ENCODE measurements around the gene GTPBP1.

Gene GTPBP1

DNA sequence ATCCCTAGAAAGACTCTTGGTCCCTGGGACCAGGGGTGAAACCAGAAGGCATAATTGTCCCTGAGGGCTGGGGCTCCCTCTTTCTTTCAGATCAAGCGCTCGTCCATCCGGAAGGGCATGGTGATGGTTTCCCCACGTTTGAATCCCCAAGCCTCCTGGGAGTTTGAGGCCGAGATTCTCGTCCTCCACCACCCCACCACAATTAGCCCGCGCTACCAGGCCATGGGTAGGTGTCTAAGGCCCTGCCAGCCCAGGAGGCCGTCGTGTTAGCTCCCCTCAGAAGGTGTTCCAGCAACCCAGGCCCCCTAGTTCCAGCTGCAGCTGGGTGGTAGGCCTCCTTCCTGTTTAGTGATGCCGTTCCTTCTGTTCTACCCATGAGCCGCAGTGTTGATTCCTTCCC lies 21.4 kb downstream of the GTPBP1 start:
- DNase-seq (ENCODE audit: low spot score), result no peak

DNA sequence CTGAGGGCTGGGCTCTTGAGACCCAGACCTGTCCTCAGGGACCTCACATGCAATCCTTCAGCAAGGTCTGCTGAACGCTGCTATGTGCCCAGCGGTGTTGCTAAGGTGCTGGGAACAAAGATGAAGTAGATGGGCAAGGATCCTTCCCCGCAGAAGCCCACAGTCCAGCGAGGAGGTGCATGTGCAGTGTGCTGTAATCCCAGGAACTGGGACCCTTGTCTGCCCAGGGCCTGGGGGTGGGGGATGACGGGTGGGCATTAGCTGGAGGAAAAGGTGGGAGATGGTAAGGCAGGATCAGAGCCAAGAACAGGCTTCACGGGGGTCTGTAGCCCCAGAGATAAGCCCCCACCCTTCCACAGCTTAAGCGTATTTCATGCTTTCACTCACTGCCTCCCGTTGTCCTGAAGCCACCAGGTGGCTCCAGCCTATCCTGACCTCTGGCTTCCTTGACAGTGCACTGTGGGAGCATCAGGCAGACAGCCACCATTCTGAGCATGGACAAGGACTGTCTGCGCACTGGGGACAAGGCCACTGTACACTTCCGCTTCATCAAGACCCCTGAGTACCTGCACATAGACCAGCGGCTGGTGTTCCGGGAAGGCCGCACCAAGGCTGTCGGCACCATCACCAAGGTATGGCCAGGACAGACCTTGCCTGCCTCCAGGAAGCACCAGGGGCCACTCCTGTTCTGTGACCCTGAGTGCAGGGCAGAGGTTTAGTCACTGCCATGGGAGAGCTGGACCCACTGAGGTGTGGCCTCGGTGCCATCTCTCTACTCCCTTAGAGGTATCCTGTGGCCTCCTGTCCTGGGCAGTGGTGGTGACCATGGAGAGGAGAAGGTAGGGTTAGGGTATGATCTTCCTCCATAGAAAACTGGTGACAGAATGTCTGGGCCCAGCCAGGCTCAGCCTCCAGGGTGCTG lies 22.0 kb downstream of the GTPBP1 start:
- no peak for DNase-seq (ENCODE audit: low spot score)

DNA sequence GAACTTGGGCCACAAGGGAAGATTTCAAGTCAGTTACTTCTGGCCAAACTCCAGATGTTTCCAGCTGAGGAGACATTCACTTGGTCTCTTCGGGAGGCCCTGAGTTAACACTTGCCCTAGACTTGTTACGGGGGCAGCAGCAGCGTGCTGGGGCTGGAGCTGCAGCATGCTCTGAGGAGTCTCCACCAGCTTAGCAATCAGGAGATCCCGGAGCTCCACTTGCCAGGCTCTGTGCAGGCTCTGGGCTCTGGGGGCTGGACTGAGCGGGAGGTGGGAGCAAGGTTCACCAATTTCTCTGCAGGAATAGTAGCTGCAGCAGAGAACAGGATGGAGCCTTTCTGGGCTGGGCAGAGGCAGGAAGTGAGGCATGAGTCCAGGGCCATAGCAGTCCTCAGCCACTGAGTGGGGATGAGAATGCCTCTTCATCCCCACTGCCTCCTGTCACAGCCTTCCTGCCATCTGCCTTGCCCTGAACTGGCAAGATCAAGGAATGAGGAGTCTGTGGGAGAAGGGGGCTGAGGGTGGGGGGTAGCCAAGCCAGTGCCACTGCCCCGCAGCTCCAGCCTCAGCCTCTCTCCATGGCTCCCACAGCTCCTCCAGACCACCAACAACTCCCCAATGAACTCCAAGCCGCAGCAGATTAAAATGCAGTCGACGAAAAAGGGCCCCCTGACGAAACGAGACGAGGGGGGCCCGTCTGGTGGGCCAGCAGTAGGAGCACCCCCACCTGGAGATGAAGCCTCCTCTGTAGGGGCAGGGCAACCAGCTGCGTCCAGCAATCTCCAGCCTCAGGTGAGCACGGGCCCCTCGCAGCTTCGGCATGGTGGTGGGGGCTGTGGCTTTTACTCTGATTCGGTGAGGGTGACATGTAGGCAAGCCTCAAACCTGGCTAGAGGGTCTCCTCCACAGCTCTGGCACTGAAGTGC lies 23.4 kb downstream of the GTPBP1 start:
- DNase-seq (ENCODE audit: low spot score), result no peak

DNA sequence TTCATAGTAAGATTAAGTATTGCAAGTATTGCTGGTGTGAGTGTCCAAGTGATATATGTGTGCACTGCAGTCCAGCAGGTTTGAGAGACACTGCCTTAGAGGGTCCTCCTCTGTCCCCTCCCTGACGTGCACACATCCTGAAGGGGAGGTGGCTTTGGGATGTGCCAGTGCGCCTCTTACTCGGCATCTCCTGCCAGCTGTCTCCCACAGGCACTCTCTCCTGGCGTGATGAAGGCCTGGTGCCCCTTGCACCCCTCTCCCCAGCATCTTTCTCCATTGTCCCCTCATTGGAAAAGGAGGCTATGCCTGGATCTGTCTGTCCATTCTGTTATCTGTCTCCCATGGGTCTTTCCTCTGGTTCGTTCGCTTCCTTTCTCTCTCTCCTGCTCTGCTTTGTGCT lies 24.2 kb downstream of the GTPBP1 start:
- DNase-seq (ENCODE audit: low spot score), result no peak

DNA sequence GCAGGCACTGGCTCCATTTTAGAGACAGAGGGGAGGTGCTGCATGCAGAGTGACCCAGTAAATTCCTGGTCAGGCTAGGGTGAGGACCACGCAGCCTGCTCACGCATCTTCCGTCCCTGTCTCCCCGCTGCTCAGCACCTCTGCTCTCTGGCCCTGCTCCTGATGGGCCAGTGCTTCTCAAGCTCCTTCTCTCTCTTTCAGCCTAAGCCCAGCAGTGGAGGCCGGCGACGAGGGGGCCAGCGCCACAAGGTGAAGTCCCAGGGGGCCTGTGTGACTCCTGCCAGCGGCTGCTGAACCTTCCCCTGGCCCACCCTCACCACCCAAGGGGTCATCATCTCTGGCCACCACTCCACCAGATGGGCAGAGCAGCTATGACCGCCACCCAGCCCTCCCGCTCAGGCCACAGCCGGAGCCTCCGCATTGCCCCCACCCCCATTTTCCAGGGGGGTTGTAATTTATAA lies 24.7 kb downstream of the GTPBP1 start:
- no peak for DNase-seq (ENCODE audit: low spot score)

DNA sequence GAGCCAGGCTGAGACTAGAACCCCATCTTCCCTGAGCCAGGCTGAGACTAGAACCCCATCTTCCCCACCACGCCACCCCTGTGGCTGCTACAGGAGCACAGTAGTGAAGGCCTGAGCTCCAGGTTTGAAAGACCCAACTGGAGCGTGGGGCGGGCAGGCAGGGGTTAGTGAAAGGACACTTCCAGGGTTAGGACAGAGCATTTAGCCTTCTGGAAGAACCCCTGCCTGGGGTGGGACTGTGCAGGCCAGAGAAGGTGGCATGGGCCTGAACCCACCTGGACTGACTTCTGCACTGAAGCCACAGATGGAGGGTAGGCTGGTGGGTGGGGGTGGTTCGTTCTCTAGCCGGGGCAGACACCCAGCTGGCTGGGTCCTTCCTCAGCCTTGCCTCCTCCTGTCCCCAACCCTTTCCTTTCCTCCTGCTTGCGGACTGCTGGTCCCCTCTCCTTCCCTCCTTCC lies 26.0 kb downstream of the GTPBP1 start:
- DNase-seq (ENCODE audit: low spot score), result no peak

DNA sequence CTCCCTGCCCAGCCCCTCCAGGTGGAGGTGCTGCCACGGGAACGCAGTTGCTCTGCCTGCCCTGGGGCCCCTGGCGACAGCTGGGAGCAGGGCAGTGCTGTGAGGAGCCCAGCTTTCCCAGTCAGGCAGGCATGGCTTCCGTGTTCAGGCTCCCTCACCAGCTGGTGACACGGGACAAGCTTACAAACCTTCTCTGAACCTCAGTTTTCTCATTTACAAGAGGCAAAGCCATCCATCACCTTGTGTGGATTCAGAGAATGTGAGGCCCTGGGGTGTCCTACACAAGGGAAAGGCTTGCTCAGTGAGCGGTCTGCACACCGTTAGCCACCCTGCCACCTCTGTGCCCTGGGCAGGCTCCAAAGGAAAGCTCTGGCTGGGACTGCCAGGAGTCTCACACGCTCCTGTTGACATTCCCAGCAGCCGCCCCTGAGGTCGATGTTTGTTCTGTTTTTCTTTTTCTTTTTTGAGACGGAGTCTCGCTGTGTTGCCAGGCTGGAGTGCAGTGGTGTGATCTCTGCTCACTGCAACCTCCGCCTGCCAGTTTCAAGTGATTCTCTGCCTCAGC lies 26.6 kb downstream of the GTPBP1 start:
- DNase-seq (ENCODE audit: low spot score), result no peak

DNA sequence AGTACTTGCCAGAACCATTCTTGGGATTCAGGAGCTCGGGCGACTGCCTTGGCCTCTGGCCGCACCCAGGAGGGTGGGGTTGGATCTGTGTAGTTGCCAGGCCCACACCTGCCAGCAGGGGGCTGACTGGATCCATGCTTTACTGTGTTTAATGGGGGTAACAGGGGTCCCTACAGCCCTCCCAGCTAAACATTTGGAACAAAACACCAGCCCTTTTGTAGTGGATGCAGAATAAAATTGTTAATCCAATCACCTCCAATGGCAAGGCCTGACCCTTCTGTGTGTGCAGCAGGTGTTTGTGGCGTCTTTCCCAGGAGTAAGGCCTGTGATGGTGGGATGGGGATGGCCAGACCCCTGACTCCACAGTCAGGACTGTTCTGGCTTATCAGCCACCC lies 27.6 kb downstream of the GTPBP1 start:
- peak; percentile 86 for DNase-seq (ENCODE audit: low spot score)

DNA sequence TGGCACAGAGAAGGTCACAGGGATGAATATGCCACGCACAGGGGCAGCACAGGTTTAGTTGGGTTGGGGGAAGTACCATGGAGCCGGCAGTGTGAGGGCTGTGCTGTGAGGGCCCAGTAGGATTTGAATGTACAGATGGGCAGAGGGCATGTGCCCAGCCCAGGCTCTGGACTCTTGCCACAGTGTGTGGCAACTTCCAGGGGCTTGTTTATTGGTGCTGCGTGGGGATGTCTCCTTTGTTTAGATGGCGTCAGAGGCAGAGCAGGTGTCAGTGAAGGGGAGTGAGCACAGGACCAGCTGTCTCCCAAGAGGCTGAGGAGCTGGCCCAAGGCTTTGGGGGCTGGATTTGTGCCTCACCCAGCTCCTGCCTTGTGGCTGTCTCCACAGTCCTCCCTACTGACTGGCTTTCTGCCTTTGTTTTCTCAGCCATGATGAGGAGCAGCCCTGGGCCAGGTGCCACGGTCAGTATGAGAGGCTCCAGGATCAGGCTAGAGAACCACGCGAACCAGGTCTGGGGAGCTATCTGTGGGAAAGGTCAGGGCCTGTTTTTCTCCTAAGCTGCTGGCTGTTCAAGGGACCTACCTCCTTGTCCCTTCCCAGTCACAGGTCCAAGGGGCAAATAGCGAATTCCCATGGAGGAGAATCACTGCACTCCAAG lies 28.1 kb downstream of the GTPBP1 start:
- no peak for DNase-seq (ENCODE audit: low spot score)

DNA sequence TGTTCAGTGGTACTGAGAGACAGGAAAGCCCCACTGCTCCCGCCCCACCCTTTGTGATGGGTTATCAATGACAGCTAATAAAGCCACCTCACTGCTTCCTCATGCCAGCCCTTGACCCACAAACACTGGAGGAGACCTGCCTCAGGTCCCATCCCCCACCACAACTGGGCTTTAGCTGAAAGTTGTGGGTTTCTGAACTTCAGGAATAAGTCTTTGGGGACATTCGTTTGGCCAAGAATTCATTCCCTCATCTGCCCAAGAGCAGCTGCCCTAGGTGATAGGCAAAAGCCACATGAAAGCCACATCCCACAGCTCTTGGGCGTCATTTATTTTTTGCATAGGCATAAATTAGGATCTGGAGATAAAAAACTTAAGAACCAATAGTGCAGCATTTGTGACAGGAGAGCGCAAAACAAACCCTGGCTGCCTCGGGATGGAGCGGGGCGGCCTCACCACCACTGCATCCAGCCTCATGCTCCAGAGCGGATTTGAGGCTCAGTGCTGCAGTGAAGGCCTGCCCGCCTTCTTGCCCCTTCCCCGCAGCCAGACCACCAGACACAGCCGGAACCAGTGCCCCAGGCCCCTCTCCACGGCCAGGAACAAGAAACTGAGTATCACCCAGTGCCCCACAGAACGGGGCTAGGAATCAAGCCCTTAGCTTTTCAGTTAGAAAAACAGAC lies 28.8 kb downstream of the GTPBP1 start:
- no peak for DNase-seq (ENCODE audit: low spot score)

DNA sequence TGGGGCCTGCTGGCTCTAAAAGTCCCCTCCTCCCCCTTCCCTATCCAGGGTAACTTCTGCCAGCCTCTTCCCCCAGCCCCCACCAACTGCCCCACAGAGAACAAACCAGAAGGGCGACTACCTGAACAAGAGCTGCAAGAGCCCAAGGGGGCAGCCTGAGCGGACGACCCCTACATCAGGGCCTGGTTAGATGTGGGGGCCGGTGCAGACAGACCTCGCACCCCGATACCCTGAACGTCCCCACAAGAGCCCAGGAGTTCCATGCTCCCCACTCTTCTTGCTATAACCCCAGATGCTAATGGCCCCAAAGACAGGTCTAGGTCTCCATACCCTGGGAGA lies 29.4 kb downstream of the GTPBP1 start:
- no peak for DNase-seq (ENCODE audit: low spot score)

DNA sequence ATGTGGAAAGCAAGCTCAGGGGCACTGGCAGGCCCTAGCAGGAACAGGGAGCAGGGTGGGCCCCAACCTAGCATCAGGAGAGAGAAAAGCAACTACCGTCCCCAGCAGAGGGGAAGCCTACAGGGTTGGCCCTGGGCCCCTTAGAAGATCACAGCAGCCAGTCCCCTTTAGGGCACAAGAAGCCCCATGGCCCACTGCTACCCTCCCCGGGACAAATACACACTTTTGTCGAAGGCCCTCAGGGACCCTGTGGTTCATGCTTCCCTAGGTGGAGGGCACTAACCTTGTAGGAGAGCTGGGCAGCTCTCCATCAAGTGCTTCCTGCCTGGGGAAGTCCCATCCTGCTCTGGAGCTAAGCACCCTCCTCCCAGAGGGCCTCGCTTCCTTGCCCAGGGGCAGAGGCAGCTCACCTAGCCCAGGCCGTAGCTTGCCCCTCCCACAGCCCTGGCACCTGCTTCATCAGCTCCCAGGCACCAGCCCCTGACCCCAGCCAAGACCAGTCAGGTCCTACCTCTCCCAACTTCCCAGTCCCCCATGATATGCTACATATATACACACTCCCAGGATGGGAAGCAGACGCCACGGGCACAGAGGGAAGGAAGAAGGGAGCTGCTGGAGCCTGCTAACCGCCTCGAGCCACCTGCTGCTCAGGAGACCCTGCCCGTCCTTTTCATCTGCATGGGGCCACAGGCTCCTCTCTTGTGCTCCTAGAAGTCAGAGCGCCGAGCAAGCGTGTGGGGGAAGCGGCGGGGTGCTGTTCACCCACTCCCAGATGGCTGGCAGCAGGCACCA lies 29.9 kb downstream of the GTPBP1 start:
- DNase-seq (ENCODE audit: low spot score), result no peak

DNA sequence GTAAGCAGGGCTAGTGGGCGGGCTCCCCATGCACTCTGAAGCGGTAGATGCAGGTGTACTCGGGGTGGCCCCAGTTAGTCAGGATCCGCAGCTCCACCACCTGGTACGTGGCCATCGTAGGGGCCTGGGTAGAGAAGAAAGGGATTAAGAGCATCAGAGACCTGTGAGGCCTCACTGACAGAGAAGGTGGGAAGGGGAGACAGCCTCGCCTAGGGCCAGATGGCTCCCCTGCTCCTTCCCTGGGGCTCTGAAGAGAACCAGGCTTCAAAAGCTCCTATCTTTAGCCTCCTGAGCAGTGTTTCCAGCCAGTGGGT lies 30.5 kb downstream of the GTPBP1 start:
- DNase-seq (ENCODE audit: low spot score), result no peak

DNA sequence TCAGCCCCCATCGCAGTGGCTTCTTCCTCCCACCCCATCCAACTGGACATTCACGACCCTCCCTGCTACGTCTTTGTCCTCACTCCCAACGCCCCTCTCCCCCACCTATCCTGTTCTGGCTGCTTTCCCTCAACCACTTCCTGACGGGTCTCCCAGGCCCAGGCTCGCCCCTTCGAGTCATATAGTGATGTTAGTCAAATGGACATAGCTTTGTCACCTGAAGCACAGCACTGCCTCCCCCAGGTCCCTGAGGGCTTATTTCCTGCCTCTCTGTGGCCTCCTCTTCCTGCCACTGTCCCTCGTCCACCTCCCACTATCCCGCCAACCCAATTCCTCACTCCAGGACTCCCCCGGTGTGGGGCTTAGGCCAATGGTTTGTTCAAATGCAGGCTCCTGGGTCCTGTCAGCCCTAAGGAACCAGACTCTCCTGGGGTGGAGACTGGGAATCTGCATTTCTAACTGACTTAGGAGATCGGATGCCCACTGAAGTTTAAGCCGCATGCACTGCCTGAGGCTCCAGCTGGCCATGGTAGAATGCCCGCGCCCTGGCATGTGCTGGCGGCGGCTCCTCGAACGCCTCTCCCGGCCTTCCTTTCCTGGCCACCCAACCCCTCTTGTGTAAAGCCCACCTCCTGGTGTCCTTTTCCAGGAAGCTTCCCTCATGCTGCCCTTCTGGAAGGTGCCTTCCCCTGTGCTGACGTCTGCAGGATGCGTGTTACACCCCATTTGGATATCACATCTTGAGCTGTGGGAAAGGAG lies 31.7 kb downstream of the GTPBP1 start:
- no peak for DNase-seq (ENCODE audit: low spot score)

DNA sequence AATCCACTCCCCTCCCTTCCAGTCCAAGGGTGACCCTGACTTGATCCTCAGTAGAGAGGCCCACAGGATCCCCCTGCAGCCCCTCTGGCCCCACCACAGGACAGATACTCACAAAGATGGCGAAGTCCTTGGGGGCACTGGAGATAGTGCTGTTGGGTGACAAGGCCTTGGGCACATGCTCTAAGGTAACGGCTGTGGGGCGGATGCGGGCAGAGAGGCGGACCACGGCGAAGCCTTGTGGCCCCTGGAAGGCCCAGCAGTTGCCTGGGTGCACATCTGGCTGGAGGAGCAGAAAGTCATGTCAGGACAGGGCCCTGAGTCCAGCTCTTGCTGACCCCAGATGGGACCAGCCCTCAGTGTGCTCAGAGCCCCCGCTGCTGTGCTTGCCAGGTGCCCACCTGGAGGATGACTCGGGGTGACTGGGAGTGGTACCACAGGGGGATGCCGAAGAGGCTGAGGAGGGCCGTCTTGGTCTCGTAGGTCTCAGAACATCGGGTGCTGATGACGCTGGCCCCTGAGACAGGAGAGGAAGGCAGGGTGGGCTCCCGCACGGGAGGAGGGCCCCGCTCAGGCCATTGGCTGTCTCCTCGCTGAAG lies 32.8 kb downstream of the GTPBP1 start:
- DNase-seq (ENCODE audit: low spot score), result no peak

DNA sequence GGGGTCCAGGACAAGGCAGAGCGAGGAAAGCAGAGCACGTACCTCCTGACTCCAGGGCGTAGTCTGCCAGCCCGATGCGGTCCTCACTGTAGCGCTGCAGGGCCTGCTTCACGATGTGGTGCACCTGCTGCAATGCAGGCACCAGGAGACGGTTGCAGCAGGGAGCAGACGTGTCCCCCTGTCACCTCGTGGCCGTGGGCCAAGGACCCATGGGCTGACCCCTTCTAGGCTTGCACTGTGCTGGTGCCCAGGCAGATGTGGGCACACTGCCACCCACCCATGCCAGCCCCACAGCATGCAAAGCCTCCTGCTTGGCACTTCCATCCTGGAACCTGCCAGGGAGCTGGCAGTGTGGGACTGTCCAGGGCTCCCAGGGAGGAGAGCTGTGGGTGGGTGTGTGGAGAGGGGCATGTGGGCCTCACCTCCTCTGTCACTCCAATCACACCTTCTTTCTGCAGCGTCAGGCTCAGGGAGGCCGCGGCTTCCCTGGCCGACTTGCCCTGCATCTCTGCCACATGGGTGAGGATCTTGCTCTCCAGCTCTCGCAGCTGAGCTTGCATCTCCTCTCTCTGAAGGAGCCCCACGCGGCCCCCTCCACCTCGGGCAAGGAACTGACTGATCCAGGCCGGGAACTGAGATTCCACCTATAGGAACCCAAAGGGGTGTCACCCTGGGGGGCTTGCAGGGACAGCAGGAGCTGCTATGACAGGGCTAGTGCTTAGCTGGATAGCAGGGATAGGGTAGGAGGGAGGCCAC lies 33.7 kb downstream of the GTPBP1 start:
- DNase-seq (ENCODE audit: low spot score), result no peak

DNA sequence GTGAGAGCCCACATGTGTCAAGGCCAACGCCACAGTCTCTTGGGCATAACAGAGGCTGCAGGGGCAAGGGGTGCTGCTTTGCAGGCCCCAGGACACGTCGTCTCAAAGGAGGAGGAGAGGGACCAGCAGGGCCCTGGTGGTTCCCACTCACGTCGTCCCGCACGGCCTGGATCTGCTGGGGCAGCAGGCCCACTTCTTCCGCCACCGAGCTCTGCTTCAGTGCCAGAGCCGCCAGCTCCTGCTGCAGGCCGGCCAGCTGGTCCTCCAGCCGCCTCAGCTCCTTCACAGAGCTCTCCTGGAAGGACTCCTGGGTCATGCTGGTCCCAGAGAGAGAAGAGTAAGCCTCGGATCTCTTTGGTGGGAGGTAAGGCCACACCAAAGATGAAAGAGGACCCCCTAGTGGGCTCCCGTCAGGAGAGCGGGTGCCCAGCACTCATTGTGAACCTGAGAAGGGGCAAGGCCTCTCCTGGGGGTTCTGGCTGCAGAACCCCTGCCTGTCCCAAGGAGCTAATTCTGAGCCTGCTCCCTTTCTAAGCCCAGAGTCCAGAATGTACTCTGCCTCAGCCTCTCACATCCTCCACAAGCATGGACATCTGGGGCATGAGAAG lies 34.5 kb downstream of the GTPBP1 start:
- no peak for DNase-seq (ENCODE audit: low spot score)

DNA sequence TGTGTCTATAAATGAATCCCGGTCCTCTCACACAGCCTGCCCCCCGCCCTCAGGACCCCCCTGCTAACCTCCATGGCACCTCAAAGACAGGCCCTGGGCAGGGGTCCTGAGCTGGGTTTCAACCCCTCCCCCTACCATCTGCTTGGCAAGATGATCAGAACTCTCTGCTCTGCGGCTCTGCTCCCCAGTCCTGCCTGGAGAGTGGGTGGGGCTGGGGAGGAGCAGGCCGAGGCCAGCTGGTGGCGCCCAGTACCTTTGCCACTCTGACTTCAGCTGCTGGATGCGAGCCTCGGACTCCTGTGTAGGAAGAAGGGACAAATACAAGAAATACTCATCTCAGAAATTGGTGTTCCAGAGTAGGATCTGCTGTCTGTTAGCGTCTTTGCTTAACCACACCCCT lies 35.0 kb downstream of the GTPBP1 start:
- no peak for DNase-seq (ENCODE audit: low spot score)

DNA sequence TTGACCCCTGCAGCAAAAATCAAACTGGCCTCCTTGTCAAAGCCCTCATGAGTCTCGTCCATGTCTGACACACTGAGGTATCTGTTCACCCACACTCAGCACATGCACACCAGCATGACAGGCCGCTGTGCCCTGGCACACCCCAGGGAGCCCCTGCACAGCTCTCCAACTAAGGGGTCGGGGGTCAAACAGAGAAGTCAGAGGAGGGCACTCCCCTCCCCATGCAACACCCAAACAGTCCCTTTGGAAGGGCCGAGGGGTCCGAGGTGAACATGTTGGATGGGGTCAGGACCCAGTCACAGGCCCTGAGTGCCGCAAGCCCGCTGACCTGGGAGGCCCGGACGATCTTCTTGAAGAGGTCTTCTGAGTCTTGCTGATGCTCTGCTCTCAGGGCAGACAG lies 35.4 kb downstream of the GTPBP1 start:
- DNase-seq (ENCODE audit: low spot score), result no peak

All from D341Med (cell line).